Right renal cortex interstitium (tissue), 3 donors: Measurements from ENCODE around the gene FSD1L. TPM values are rescaled to one million over a fixed set of nuclear protein-coding genes. Genes with fewer than 3 reads are reported as not detected.
"Not testable (repeated sequence)": the region's sequence is repeated elsewhere in the genome, so short reads cannot be mapped to it uniquely, and the experiment has no call there.

Source experiments
- DNase-seq, 3 donors: peaks; one replicate each; pipeline ENCODE4 v3.0.0-alpha.2; 2013; ENCODE audit warnings: low read depth in 3 of 3, low spot score in 2 of 3
- polyA plus RNA-seq, 3 donors: library from polyadenylated mRNA; unstranded; fragments of 120-200 nt; gene quantifications; one replicate each; pipeline ENCODE4 v1.2.1, GENCODE V29; 2013; ENCODE audit not compliant: insufficient read length in 3 of 3

Gene FSD1L
- polyA plus RNA-seq, 3 donors = 9.5 to 10.7 (median 10.6) TPM

- no peak for DNase-seq
Measured at GRCh38 chr9:105479846-105480245, 32.0 kb downstream of the FSD1L start.

GRCh38 chr9:105483618-105484017 lies 35.8 kb downstream of the FSD1L start:
- no peak for DNase-seq

GRCh38 chr9:105484226-105484625 lies 36.4 kb downstream of the FSD1L start:
- no peak for DNase-seq

GRCh38 chr9:105485131-105485530 lies 37.3 kb downstream of the FSD1L start:
- no peak for DNase-seq

- no peak for DNase-seq
Measured at GRCh38 chr9:105496826-105497225, 49.0 kb downstream of the FSD1L start.

- no peak for DNase-seq
Measured at GRCh38 chr9:105497704-105498103, 49.9 kb downstream of the FSD1L start.

- DNase-seq = no peak
Measured at GRCh38 chr9:105500108-105500766, 52.4 kb downstream of the FSD1L start.

- DNase-seq = no peak
Measured at GRCh38 chr9:105501414-105501813, 53.6 kb downstream of the FSD1L start.

- no peak for DNase-seq
Measured at GRCh38 chr9:105502276-105502675, 54.4 kb downstream of the FSD1L start.

GRCh38 chr9:105503881-105504280 lies 56.0 kb downstream of the FSD1L start:
- no peak for DNase-seq

- no peak for DNase-seq
Measured at GRCh38 chr9:105507096-105507790, 59.4 kb downstream of the FSD1L start.

- DNase-seq = no peak
Measured at GRCh38 chr9:105508530-105508929, 60.7 kb downstream of the FSD1L start.

- DNase-seq = no peak
Measured at GRCh38 chr9:105510024-105510423, 62.2 kb downstream of the FSD1L start.

GRCh38 chr9:105511446-105511845 lies 63.6 kb downstream of the FSD1L start:
- DNase-seq = no peak

GRCh38 chr9:105515811-105516413 lies 68.1 kb downstream of the FSD1L start:
- no peak for DNase-seq

GRCh38 chr9:105519710-105520369 lies 72.0 kb downstream of the FSD1L start:
- not testable (repeated sequence) for DNase-seq

GRCh38 chr9:105520992-105521391 lies 73.2 kb downstream of the FSD1L start:
- DNase-seq = not testable (repeated sequence)

GRCh38 chr9:105522618-105523385 lies 75.0 kb downstream of the FSD1L start:
- not testable (repeated sequence) for DNase-seq

GRCh38 chr9:105531530-105531929 lies 83.7 kb downstream of the FSD1L start:
- no peak for DNase-seq

GRCh38 chr9:105535920-105536668 lies 88.3 kb downstream of the FSD1L start:
- no peak for DNase-seq
